NCI-H524 (cell line): ENCODE results near the gene WFDC10B.
"Not testable (repeated sequence)": the region's sequence is repeated elsewhere in the genome, so short reads cannot be mapped to it uniquely, and the experiment has no call there.

Source experiments
- DNase-seq, 2 experiments: peaks; one replicate each; lab custom pipeline; 2025; lab: John Stamatoyannopoulos, UW

Gene WFDC10B

GRCh38 chr20:45647441-45648050, 57.3 kb downstream of the WFDC10B start:
- no peak for DNase-seq

- DNase-seq, result no peak
Measured at GRCh38 chr20:45646875-45647274, 57.9 kb downstream of the WFDC10B start.

GRCh38 chr20:45645869-45646268, 59.0 kb downstream of the WFDC10B start:
- not testable (repeated sequence) for DNase-seq

DNA sequence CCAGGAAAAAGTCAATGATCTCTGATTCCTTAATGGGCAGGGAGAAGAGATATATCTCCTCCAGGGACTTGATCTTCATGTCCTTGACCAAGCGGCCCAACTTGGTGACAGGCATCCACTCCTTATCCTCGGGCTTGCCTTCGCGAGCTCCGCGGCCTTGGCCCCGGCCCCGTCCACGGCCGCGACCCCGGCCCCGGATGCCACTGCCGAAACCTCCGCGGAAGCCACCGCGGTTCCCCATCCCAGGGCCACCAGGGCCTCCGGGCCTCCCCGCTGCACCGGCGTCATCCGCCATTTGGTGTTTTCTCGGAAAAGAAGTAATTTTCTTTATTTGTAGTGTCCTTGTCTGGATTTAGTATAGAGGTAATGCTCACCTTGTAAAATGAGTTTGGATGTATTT, 63.7 kb downstream of the WFDC10B start:
- not testable (repeated sequence) for DNase-seq

DNA sequence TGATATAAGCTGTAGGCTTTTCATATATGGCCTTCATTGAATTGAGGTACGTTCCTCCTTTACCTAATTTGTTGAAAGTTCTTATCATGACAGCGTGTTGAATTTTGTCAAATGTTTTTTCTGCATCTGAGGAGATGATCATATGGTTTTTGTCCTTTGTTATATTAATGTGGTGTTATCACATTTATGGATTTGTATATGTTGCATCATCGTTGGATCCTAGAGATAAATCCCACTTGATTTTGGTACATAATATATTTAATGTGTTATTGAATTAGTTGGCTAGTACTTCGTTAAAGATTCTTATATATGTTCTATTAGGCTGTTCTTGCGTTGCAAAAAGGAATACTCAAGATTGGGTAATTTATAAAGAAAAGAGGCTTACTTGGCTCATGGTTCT, 65.1 kb downstream of the WFDC10B start:
- DNase-seq, result no peak

GRCh38 chr20:45636513-45636912, 68.3 kb downstream of the WFDC10B start:
- no peak for DNase-seq
